Stomach (tissue), 9 donors: Measurements from ENCODE around the gene ISG15. TPM values are rescaled to one million over a fixed set of nuclear protein-coding genes. Genes with fewer than 3 reads are reported as not detected.

Experiments used
- DNase-seq, 2 donors: peaks; one replicate each; pipeline versions ENCODE4 v3.0.0 to v3.0.0-alpha.2; 2013 to 2019
- H3K27ac ChIP-seq, 5 donors: fragments of 200-600 bp in 4 of 5; sonication (generic) in 4 of 5; one replicate each; pipeline ENCODE4 v1.5.1; 2013 to 2019; ENCODE audit warnings: mild to moderate bottlenecking in 1 of 5, moderate library complexity in 1 of 5
- H3K27me3 ChIP-seq, 3 donors: fragments of 200-600 bp; sonication (generic); one replicate each; pipeline ENCODE4 v1.5.1; 2017 to 2019; ENCODE audit warnings: mixed run types in 1 of 3
- H3K36me3 ChIP-seq, 4 donors: fragments of 200-600 bp; sonication (generic); 1 replicate in 3 of 4; 2 replicates in 1 of 4; pipeline ENCODE4 v1.5.1; 2016 to 2019
- H3K4me1 ChIP-seq, 4 donors: fragments of 200-600 bp; sonication (generic); one replicate each; pipeline ENCODE4 v1.5.1; 2016 to 2019
- H3K4me3 ChIP-seq, 4 donors: fragments of 200-600 bp; sonication (generic) in 3 of 4; one replicate each; pipeline ENCODE4 v1.5.1; 2016 to 2019; ENCODE audit warnings: mild to moderate bottlenecking in 1 of 4
- H3K9me3 ChIP-seq, 4 donors: fragments of 200-600 bp; sonication (generic); one replicate each; pipeline ENCODE4 v1.5.1; 2016 to 2019
- EP300 ChIP-seq: sonication (generic); formaldehyde crosslinking; IDR thresholded peaks from one replicate; pipeline ENCODE4 v1.6.1; 2017; ENCODE audit warnings: antibody characterized with exemption
- POLR2A ChIP-seq, 4 donors: fragments of 450-650 bp; IDR thresholded peaks; one replicate each; pipeline ENCODE4 v1.6.1; 2016; ENCODE audit warnings: antibody characterized with exemption in 4 of 4, control low read depth in 2 of 4, mild to moderate bottlenecking in 1 of 4, moderate library complexity in 1 of 4
- POLR2AphosphoS5 ChIP-seq, 3 donors: sonication (generic); formaldehyde crosslinking; IDR thresholded peaks; one replicate each; pipeline ENCODE4 v1.6.1; 2016; ENCODE audit warnings: antibody characterized with exemption in 3 of 3
- WGBS, 5 donors: extraction: QIAGEN DNeasy Blood & Tissue Kit in 3 of 5; methylation state at CpG; one replicate each; pipeline versions ENCODE4 v1.1.5 to v1.1.7; 2013 to 2018; 5-methylcytosine and 5-hydroxymethylcytosine counted together
- intact Hi-C: fragments of 100-400 bp; cut with DNase I; formaldehyde crosslinking; loops from one replicate; pipeline ENCODE4 v1.15.1; 2023; ENCODE audit warnings: low total_unique reads
- polyA plus RNA-seq, 3 donors: library from polyadenylated mRNA; stranded (reverse); fragments of 200-250 nt; gene quantifications; one replicate each; pipeline ENCODE4 v1.2.3, GENCODE V29; 2013
- total RNA-seq, 5 donors: library from RNA; depleted of rRNA; stranded (reverse); fragments of >200 nt; gene quantifications; one replicate each; pipeline versions ENCODE4 v1.1.0 to v1.2.3, GENCODE V29; 2014 to 2016
- TF ChIP-seq, protein P1 (sequence below), 7 experiments: fragments of 450-650 bp in 4 of 7; fragments of 200-600 bp in 3 of 7; sonication (generic) in 3 of 7; IDR thresholded peaks; one replicate each; pipeline ENCODE4 v1.5.1; 2016 to 2019; ENCODE audit warnings: antibody characterized with exemption in 7 of 7, control low read depth in 2 of 7, mild to moderate bottlenecking in 1 of 7
- donor health status: healthy with polysubstance abuse.
- donor health status: Bipolar disorder and iron deficiency.
- donor health status: healthy.

The ISG15 gene
- total and polyA plus RNA-seq, 8 donors: 16.3 to 105 (median 49.1) TPM

DNA sequence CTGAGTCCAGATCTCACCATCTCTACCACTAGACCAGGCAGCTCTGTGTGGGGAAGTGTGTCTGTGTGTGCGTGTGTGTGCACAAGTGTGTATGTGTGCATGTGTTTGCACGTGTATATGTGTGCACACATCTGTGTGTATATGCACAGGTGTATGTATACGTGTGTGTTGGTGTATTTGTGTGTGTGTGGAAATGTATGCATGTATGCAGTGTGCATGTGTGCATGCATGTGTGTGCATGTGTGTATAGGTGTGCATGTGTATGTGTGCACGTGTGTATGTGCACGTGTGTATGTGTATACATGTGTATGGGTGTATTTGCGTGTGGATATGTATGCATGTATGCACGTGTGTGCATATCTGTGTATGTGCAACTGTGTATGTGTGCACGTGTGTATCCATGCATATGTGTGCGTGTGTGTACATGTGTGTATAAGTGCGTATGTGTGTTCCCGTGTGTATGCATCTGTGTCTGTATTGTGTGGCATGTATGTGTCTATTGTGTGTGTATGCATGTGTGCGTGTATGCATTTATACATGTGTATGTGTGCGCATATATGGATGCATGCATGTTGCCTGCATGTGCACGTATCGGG lies 43.9 kb upstream of the ISG15 start:
- Histone ChIP-seq H3K36me3 (peaks cover 0 to 5% (median 3%) of the 10 kb centered on the region in 4 donors), H3K4me3 (no peak overlapping the region), H3K27me3 (peaks cover 11 to 80% (median 33%) of the 10 kb centered on the region in 3 donors), H3K4me1 (peaks cover 16 to 27% (median 23%) of the 10 kb centered on the region in 4 donors), H3K27ac (no peak overlapping the region), H3K9me3 (no peaks in the 10 kb centered on the region)
- 80 to 85% (median 83%) methylated on average over 15 of the region's 15 CpGs for WGBS, 5 donors
- no peak for DNase-seq
- TF ChIP-seq, protein P1, sequence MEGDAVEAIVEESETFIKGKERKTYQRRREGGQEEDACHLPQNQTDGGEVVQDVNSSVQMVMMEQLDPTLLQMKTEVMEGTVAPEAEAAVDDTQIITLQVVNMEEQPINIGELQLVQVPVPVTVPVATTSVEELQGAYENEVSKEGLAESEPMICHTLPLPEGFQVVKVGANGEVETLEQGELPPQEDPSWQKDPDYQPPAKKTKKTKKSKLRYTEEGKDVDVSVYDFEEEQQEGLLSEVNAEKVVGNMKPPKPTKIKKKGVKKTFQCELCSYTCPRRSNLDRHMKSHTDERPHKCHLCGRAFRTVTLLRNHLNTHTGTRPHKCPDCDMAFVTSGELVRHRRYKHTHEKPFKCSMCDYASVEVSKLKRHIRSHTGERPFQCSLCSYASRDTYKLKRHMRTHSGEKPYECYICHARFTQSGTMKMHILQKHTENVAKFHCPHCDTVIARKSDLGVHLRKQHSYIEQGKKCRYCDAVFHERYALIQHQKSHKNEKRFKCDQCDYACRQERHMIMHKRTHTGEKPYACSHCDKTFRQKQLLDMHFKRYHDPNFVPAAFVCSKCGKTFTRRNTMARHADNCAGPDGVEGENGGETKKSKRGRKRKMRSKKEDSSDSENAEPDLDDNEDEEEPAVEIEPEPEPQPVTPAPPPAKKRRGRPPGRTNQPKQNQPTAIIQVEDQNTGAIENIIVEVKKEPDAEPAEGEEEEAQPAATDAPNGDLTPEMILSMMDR (IDR thresholded peaks at IDR 0.05): no peak
- TF ChIP-seq POLR2AphosphoS5 (IDR thresholded peaks at IDR 0.05): no peak
- intact Hi-C loops: no loop called here

DNA sequence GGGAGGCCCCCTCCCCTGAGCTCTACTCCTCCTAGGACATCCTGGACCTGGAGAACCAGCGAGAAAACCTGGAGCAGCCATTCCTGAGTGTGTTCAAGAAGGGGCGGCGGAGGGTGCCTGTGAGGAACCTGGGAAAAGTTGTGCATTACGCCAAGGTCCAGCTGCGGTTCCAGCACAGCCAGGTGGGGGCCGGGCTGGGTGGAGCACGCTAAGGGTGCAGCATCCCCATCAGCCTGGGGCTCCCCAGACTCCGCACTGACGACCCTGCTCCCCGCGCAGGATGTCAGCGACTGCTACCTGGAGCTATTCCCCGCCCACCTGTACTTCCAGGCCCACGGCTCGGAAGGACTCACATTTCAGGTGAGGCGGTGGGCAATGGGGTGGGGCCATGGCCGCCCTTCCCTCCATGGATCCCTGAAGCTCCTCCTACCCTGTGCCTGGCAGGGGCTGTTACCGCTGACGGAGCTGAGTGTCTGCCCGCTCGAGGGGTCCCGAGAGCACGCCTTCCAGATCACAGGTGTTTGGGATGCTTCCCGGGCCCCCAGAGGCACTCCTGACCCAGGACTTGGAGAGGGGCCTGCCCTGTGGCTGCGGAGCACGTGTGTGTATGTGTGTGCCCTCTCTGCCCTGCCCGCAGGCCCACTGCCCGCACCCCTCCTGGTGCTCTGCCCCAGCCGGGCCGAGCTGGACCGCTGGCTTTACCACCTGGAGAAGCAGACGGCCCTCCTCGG lies 42.9 kb upstream of the ISG15 start:
- intact Hi-C loops: no loop called here
- DNase-seq: no peak
- WGBS, 5 donors: 19 to 43% (median 29%) methylated on average over 15 to 33 of the region's 33 CpGs
- no peaks in the 10 kb centered on the region for H3K9me3 ChIP-seq
- H3K4me3 ChIP-seq: no peak overlapping the region
- peaks cover 11 to 91% (median 36%) of the 10 kb centered on the region in 3 donors for H3K27me3 ChIP-seq
- H3K4me1 ChIP-seq: peaks cover 16 to 30% (median 24%) of the 10 kb centered on the region in 4 donors
- TF ChIP-seq EP300 (no peak), POLR2A (IDR thresholded peaks at IDR 0.05) (no peak), POLR2AphosphoS5 (IDR thresholded peaks at IDR 0.05) (no peak)
- TF ChIP-seq, protein P1 (IDR thresholded peaks at IDR 0.05): no peak
- H3K36me3 ChIP-seq: no peaks in the 10 kb centered on the region
- no peak overlapping the region for H3K27ac ChIP-seq

GRCh38 chr1:970973-971730 lies 42.1 kb upstream of the ISG15 start:
- Histone ChIP-seq H3K27me3 (peaks cover 11 to 98% (median 41%) of the 10 kb centered on the region in 3 donors), H3K27ac (no peak overlapping the region), H3K4me1 (peaks cover 15 to 30% (median 25%) of the 10 kb centered on the region in 4 donors), H3K4me3 (no peak overlapping the region), H3K36me3 (no peaks in the 10 kb centered on the region), H3K9me3 (no peaks in the 10 kb centered on the region)
- intact Hi-C loops: no loop called here
- 39 to 58% (median 40%) methylated on average over 20 to 42 of the region's 42 CpGs for WGBS, 5 donors
- DNase-seq: no peak
- TF ChIP-seq, protein P1 (IDR thresholded peaks at IDR 0.05): no peak
- no peak for TF ChIP-seq POLR2A (IDR thresholded peaks at IDR 0.05)
- TF ChIP-seq POLR2AphosphoS5 (IDR thresholded peaks at IDR 0.05): no peak
- TF ChIP-seq EP300: no peak

GRCh38 chr1:971751-972506 lies 41.4 kb upstream of the ISG15 start:
- H3K27me3 ChIP-seq: peaks cover 11 to 96% (median 45%) of the 10 kb centered on the region in 3 donors
- WGBS, 5 donors: 80 to 85% (median 84%) methylated on average over 4 to 34 of the region's 34 CpGs
- H3K4me3 ChIP-seq: no peak overlapping the region
- no peaks in the 10 kb centered on the region for H3K36me3 ChIP-seq
- H3K9me3 ChIP-seq: no peaks in the 10 kb centered on the region
- TF ChIP-seq EP300 (no peak), POLR2AphosphoS5 (IDR thresholded peaks at IDR 0.05) (no peak), POLR2A (IDR thresholded peaks at IDR 0.05) (no peak)
- TF ChIP-seq, protein P1 (IDR thresholded peaks at IDR 0.05): no peak
- no peak overlapping the region for H3K27ac ChIP-seq
- peaks cover 15 to 27% (median 20%) of the 10 kb centered on the region in 4 donors for H3K4me1 ChIP-seq
- DNase-seq: no peak
- intact Hi-C loops: no loop called here
